ENCODE measurements around the gene DCTN3.

Gene DCTN3

GRCh38 chr9:34570376-34570775, 49.9 kb downstream of the DCTN3 start:
- H3K4me3 ChIP-seq (ENCODE audit: low read depth, low read length), result no peak overlapping the region
- no peak for TF ChIP-seq CTCF (IDR thresholded peaks at IDR 0.05; ENCODE audit: low read depth, low read length)

- no peak for TF ChIP-seq CTCF (IDR thresholded peaks at IDR 0.05; ENCODE audit: low read depth, low read length)
Measured at GRCh38 chr9:34568774-34569173, 51.5 kb downstream of the DCTN3 start.

GRCh38 chr9:34568133-34568532, 52.2 kb downstream of the DCTN3 start:
- H3K4me3 ChIP-seq (ENCODE audit: low read depth, low read length), result no peak overlapping the region
- TF ChIP-seq CTCF (IDR thresholded peaks at IDR 0.05; ENCODE audit: low read depth, low read length), result no peak

More at GRCh38 chr9:34568774-34569173, 51.5 kb downstream of the DCTN3 start:
- no peak overlapping the region for H3K4me3 ChIP-seq (ENCODE audit: low read depth, low read length)

- TF ChIP-seq CTCF (IDR thresholded peaks at IDR 0.05; ENCODE audit: low read depth, low read length), result no peak
- H3K4me3 ChIP-seq (ENCODE audit: low read depth, low read length), result no peak overlapping the region
Measured at GRCh38 chr9:34566972-34567371, 53.3 kb downstream of the DCTN3 start.

GRCh38 chr9:34566322-34566721, 54.0 kb downstream of the DCTN3 start:
- H3K4me3 ChIP-seq (ENCODE audit: low read depth, low read length), result no peak overlapping the region
- no peak for TF ChIP-seq CTCF (IDR thresholded peaks at IDR 0.05; ENCODE audit: low read depth, low read length)

- TF ChIP-seq CTCF (IDR thresholded peaks at IDR 0.05; ENCODE audit: low read depth, low read length), result no peak
- no peak overlapping the region for H3K4me3 ChIP-seq (ENCODE audit: low read depth, low read length)
Measured at GRCh38 chr9:34565856-34566255, 54.4 kb downstream of the DCTN3 start.

GRCh38 chr9:34564617-34565016, 55.7 kb downstream of the DCTN3 start:
- TF ChIP-seq CTCF (IDR thresholded peaks at IDR 0.05; ENCODE audit: low read depth, low read length), result no peak
- no peak overlapping the region for H3K4me3 ChIP-seq (ENCODE audit: low read depth, low read length)
